GM21717 (cell line): ENCODE results near the gene PCDH7.

Source experiments
- ATAC-seq: cut with Tn5 transposase; IDR thresholded peaks from one replicate; pipeline ENCODE4 v1.9.1; 2021; ENCODE audit warnings: mild to moderate bottlenecking, moderate library complexity; ENCODE audit not compliant: unreplicated experiment

PCDH7 gene

GRCh38 chr4:30726090-30726675, 6.0 kb downstream of the PCDH7 start:
- no peak for ATAC-seq

GRCh38 chr4:30727409-30727808, 7.2 kb downstream of the PCDH7 start:
- no peak for ATAC-seq

GRCh38 chr4:30728311-30728710, 8.1 kb downstream of the PCDH7 start:
- ATAC-seq, result no peak

- ATAC-seq, result no peak
These were observed 23.7 kb downstream of the PCDH7 start for GRCh38 chr4:30743897-30744296.

GRCh38 chr4:30744386-30744785, 24.2 kb downstream of the PCDH7 start:
- no peak for ATAC-seq

GRCh38 chr4:30744957-30745640, 24.9 kb downstream of the PCDH7 start:
- no peak for ATAC-seq

- ATAC-seq, result no peak
These were observed 26.6 kb downstream of the PCDH7 start for GRCh38 chr4:30746735-30747134.

GRCh38 chr4:30753316-30753715, 33.1 kb downstream of the PCDH7 start:
- no peak for ATAC-seq

- ATAC-seq, result no peak
These were observed 33.9 kb downstream of the PCDH7 start for GRCh38 chr4:30754021-30754420.

- no peak for ATAC-seq
These were observed 35.2 kb downstream of the PCDH7 start for GRCh38 chr4:30755346-30755745.

GRCh38 chr4:30756553-30756952, 36.4 kb downstream of the PCDH7 start:
- no peak for ATAC-seq

GRCh38 chr4:30757357-30757756, 37.2 kb downstream of the PCDH7 start:
- ATAC-seq, result no peak

GRCh38 chr4:30760551-30760950, 40.4 kb downstream of the PCDH7 start:
- ATAC-seq, result no peak

GRCh38 chr4:30763321-30763727, 43.2 kb downstream of the PCDH7 start:
- ATAC-seq, result no peak

GRCh38 chr4:30765022-30765421, 44.9 kb downstream of the PCDH7 start:
- no peak for ATAC-seq

- ATAC-seq, result no peak
These were observed 47.1 kb downstream of the PCDH7 start for GRCh38 chr4:30767147-30767845.

GRCh38 chr4:30768277-30768676, 48.1 kb downstream of the PCDH7 start:
- ATAC-seq, result no peak

- no peak for ATAC-seq
These were observed 48.9 kb downstream of the PCDH7 start for GRCh38 chr4:30769093-30769492.

- no peak for ATAC-seq
These were observed 49.9 kb downstream of the PCDH7 start for GRCh38 chr4:30770049-30770549.

- no peak for ATAC-seq
These were observed 50.6 kb downstream of the PCDH7 start for GRCh38 chr4:30770812-30771211.

- no peak for ATAC-seq
These were observed 56.3 kb downstream of the PCDH7 start for GRCh38 chr4:30776451-30776850.

- no peak for ATAC-seq
These were observed 56.8 kb downstream of the PCDH7 start for GRCh38 chr4:30776921-30777415.
